Measurements from ENCODE around the gene SCARF2.

DNA sequence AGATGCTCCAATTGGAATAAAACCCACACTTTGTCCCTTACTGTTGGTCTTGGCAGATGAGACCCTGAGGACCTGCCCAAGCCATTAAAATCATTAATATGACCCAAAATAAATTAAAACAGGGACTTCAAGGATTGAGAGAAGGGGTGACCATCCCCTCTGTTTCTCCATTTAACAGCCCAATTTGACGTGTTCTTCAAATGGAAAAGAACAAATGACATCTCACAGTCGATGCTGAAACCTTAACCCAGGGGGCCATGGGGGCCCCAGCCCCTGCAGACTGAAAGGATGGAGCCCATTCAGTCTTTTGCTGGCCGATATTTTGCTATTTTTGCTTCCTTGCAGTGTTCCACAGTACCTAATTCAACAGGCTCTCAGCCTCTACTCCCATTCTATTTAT lies 23.2 kb downstream of the SCARF2 start:
- TF ChIP-seq, protein P1, sequence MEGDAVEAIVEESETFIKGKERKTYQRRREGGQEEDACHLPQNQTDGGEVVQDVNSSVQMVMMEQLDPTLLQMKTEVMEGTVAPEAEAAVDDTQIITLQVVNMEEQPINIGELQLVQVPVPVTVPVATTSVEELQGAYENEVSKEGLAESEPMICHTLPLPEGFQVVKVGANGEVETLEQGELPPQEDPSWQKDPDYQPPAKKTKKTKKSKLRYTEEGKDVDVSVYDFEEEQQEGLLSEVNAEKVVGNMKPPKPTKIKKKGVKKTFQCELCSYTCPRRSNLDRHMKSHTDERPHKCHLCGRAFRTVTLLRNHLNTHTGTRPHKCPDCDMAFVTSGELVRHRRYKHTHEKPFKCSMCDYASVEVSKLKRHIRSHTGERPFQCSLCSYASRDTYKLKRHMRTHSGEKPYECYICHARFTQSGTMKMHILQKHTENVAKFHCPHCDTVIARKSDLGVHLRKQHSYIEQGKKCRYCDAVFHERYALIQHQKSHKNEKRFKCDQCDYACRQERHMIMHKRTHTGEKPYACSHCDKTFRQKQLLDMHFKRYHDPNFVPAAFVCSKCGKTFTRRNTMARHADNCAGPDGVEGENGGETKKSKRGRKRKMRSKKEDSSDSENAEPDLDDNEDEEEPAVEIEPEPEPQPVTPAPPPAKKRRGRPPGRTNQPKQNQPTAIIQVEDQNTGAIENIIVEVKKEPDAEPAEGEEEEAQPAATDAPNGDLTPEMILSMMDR (IDR thresholded peaks at IDR 0.05), result no peak
- TF ChIP-seq POLR2A (IDR thresholded peaks at IDR 0.05), result no peak

Data from lower leg skin (tissue), 3 donors.